Small intestine (tissue), 7 donors: ENCODE results near the gene FER1L5. TPM values are rescaled to one million over a fixed set of nuclear protein-coding genes. Genes with fewer than 3 reads are reported as not detected.

Experiments used
- DNase-seq, 2 donors: peaks; one replicate each; pipeline versions ENCODE4 v3.0.0 to v3.0.0-alpha.2; 2013
- FAIRE-seq: peaks from 2 replicates; lab custom pipeline; 2012; peaks lifted over from hg19 to GRCh38; lab: Jason Lieb, UNC
- H3K27ac ChIP-seq, 3 donors: one replicate each; pipeline ENCODE4 v1.5.1; 2013; ENCODE audit warnings: low read length in 2 of 3, mild to moderate bottlenecking in 2 of 3, control low read depth in 1 of 3, inconsistent platforms in 1 of 3, low read depth in 1 of 3, moderate library complexity in 1 of 3
- H3K27me3 ChIP-seq, 3 donors: one replicate each; pipeline ENCODE4 v1.6.1; 2013; ENCODE audit warnings: low read length in 3 of 3, inconsistent platforms in 1 of 3; ENCODE audit not compliant: control insufficient read depth in 3 of 3, insufficient read depth in 3 of 3
- H3K36me3 ChIP-seq, 3 donors: one replicate each; pipeline ENCODE4 v1.6.1; 2013; ENCODE audit warnings: low read length in 3 of 3, inconsistent platforms in 1 of 3, low read depth in 1 of 3, mild to moderate bottlenecking in 1 of 3, moderate library complexity in 1 of 3; ENCODE audit not compliant: control insufficient read depth in 3 of 3, insufficient read depth in 2 of 3
- H3K4me1 ChIP-seq, 3 donors: one replicate each; pipeline ENCODE4 v1.6.1; 2013; ENCODE audit warnings: low read length in 2 of 3, inconsistent platforms in 1 of 3, low read depth in 1 of 3, mild to moderate bottlenecking in 1 of 3, moderate library complexity in 1 of 3; ENCODE audit not compliant: control insufficient read depth in 3 of 3, insufficient read depth in 2 of 3
- H3K4me3 ChIP-seq, 3 donors: one replicate each; pipeline ENCODE4 v1.5.1; 2013; ENCODE audit warnings: low read length in 3 of 3, control low read depth in 1 of 3, inconsistent platforms in 1 of 3, low read depth in 1 of 3, mild to moderate bottlenecking in 1 of 3, moderate library complexity in 1 of 3
- H3K9me3 ChIP-seq, 2 donors: one replicate each; pipeline ENCODE4 v1.6.1; 2013; ENCODE audit warnings: low read depth in 1 of 2, low read length in 1 of 2; ENCODE audit not compliant: control insufficient read depth in 2 of 2, insufficient read depth in 1 of 2
- WGBS, 3 donors: extraction: QIAGEN DNeasy Blood & Tissue Kit; methylation state at CpG; one replicate each; pipeline ENCODE4 v1.1.7; 2013; 5-methylcytosine and 5-hydroxymethylcytosine counted together
- polyA plus RNA-seq, 4 donors: library from polyadenylated mRNA; stranded (reverse) in 3 of 4; unstranded in 1 of 4; fragments of 200-250 nt in 3 of 4; fragments of 120-200 nt in 1 of 4; gene quantifications; one replicate each; pipeline versions ENCODE4 v1.2.1 to v1.2.3, GENCODE V29; 2013
- donor health status: healthy with polysubstance abuse.
- donor health status: control.
- donor health status: control.
- donor health status: Bipolar disorder and iron deficiency.
- donor health status: healthy.

Gene FER1L5
- polyA plus RNA-seq, 4 donors = 0.09 to 1.2 TPM; not detected in 2

GRCh38 chr2:96625571-96626552, 16.7 kb upstream of the FER1L5 start:
- DNase-seq = no peak
- H3K36me3 ChIP-seq = peaks cover 0 to 19% (median 7%) of the 10 kb centered on the region in 3 donors
- H3K4me1 ChIP-seq = peaks cover 5 to 12% (median 6%) of the 10 kb centered on the region in 3 donors
- no peak overlapping the region for H3K27ac ChIP-seq
- 48 to 65% (median 50%) methylated on average over 5 of the region's 5 CpGs for whole genome bisulfite sequencing, 3 donors
- H3K27me3 ChIP-seq = no peaks in the 10 kb centered on the region
- H3K4me3 ChIP-seq = no peak overlapping the region
- H3K9me3 ChIP-seq = no peaks in the 10 kb centered on the region
- FAIRE-seq = no peak

GRCh38 chr2:96626553-96626942, 16.0 kb upstream of the FER1L5 start:
- Histone ChIP-seq H3K27me3 (no peaks in the 10 kb centered on the region), H3K27ac (no peak overlapping the region), H3K36me3 (peaks cover 0 to 23% (median 7%) of the 10 kb centered on the region in 3 donors), H3K4me3 (no peak overlapping the region), H3K9me3 (no peaks in the 10 kb centered on the region), H3K4me1 (peaks cover 5 to 12% (median 6%) of the 10 kb centered on the region in 3 donors)
- DNase-seq (no peak), FAIRE-seq (no peak)
- 66 to 87% (median 84%) methylated on average over 2 of the region's 2 CpGs for WGBS, 3 donors

GRCh38 chr2:96631804-96632435, 10.6 kb upstream of the FER1L5 start:
- Histone ChIP-seq H3K27ac (no peak overlapping the region), H3K4me1 (peaks cover 7 to 15% (median 8%) of the 10 kb centered on the region in 3 donors), H3K4me3 (no peak overlapping the region), H3K27me3 (no peaks in the 10 kb centered on the region), H3K36me3 (peaks cover 0 to 37% (median 7%) of the 10 kb centered on the region in 3 donors), H3K9me3 (no peaks in the 10 kb centered on the region)
- WGBS, 3 donors = 78 to 88% (median 79%) methylated on average over 4 of the region's 4 CpGs
- DNase-seq (no peak), FAIRE-seq (no peak)

GRCh38 chr2:96633641-96634040, 8.9 kb upstream of the FER1L5 start:
- Histone ChIP-seq H3K27me3 (no peaks in the 10 kb centered on the region), H3K36me3 (peaks cover 0 to 32% (median 2%) of the 10 kb centered on the region in 3 donors)
- WGBS, 3 donors = 93 to 97% (median 93%) methylated on average over 9 of the region's 9 CpGs

GRCh38 chr2:96636551-96637171, 5.9 kb upstream of the FER1L5 start:
- H3K4me3 ChIP-seq = peak overlapping the region in 2 of 3 donors; percentile 75 to 88
- H3K9me3 ChIP-seq = no peaks in the 10 kb centered on the region
- WGBS, 3 donors = 12 to 37% (median 18%) methylated on average over 14 of the region's 14 CpGs
- H3K36me3 ChIP-seq = peaks cover 0 to 24% (median 2%) of the 10 kb centered on the region in 3 donors
- no peak for FAIRE-seq
- H3K27me3 ChIP-seq = no peaks in the 10 kb centered on the region
- H3K4me1 ChIP-seq = peaks cover 8 to 14% (median 14%) of the 10 kb centered on the region in 3 donors
- DNase-seq = peak; percentile 24 to 45
- peak overlapping the region in 1 of 3 donors; percentile 96 for H3K27ac ChIP-seq

More at GRCh38 chr2:96633641-96634040, 8.9 kb upstream of the FER1L5 start:
- no peak for DNase-seq
- H3K9me3 ChIP-seq = no peaks in the 10 kb centered on the region
- H3K4me1 ChIP-seq = peaks cover 8 to 14% (median 13%) of the 10 kb centered on the region in 3 donors
- H3K4me3 ChIP-seq = no peak overlapping the region
- H3K27ac ChIP-seq = no peak overlapping the region
- no peak for FAIRE-seq

- peak overlapping the region; percentile 67 to 88 (median 75) for H3K4me3 ChIP-seq
- peaks cover 0 to 16% (median 2%) of the 10 kb centered on the region in 3 donors for H3K36me3 ChIP-seq
- no peaks in the 10 kb centered on the region for H3K27me3 ChIP-seq
- FAIRE-seq (no peak), DNase-seq (peak in 1 of 2 donors; percentile 85)
- peak overlapping the region; percentile 74 to 96 (median 77) for H3K27ac ChIP-seq
- H3K9me3 ChIP-seq = no peaks in the 10 kb centered on the region
- WGBS, 3 donors = 0 to 1% (median 0%) methylated on average over 34 to 50 of the region's 50 CpGs
- peaks cover 8 to 14% (median 9%) of the 10 kb centered on the region in 3 donors for H3K4me1 ChIP-seq
Observed at GRCh38 chr2:96637385-96638143, 5.0 kb upstream of the FER1L5 start.

- DNase-seq = peak; percentile 91 to 98
- Histone ChIP-seq H3K4me3 (peak within 1 kb of the TSS; percentile 67 to 88 (median 75)), H3K36me3 (peaks cover 0 to 7% (median 2%) of the 10 kb centered on the region in 3 donors), H3K27me3 (no peaks in the 10 kb centered on the region), H3K27ac (peak within 1 kb of the TSS; percentile 74 to 96 (median 77)), H3K4me1 (peaks cover 8 to 14% (median 9%) of the 10 kb centered on the region in 3 donors), H3K9me3 (no peaks in the 10 kb centered on the region)
- WGBS, 3 donors = 8 to 9% (median 8%) methylated on average over 45 to 67 of the region's 67 CpGs
- no peak for FAIRE-seq
Observed at GRCh38 chr2:96638144-96639121, 4.1 kb upstream of the FER1L5 start, which contains the start of gene KANSL3. Gene KANSL3 (minus strand): TSS chr2:96638312. CDS start chr2:96637135, 1,177 bp downstream.
